Dendritic cell treated with granulocyte-macrophage colony-stimulating factor and Interleukin-4, amounts not matched to agents 40 ng/mL and 50 ng/mL, for 4 days (primary cell): ENCODE results near the gene RWDD1.
A peak's percentile ranks its signal among the peaks of the same experiment; 100 is the strongest.
"Not testable (repeated sequence)": the region's sequence is repeated elsewhere in the genome, so short reads cannot be mapped to it uniquely, and the experiment has no call there.

Source experiments
- H3K27ac Mint-ChIP-seq: one replicate; pipeline ENCODE4 v1.8.0; 2022; ENCODE audit warnings: mild to moderate bottlenecking, mixed read lengths
- H3K27me3 Mint-ChIP-seq: one replicate; pipeline ENCODE4 v1.8.0; 2022; ENCODE audit warnings: mild to moderate bottlenecking, mixed read lengths
- H3K36me3 Mint-ChIP-seq: one replicate; pipeline ENCODE4 v1.8.0; 2022; ENCODE audit warnings: low read depth, mixed read lengths
- H3K4me1 Mint-ChIP-seq: one replicate; pipeline ENCODE4 v1.8.0; 2022; ENCODE audit warnings: low read depth, mixed read lengths
- H3K4me3 Mint-ChIP-seq: one replicate; pipeline ENCODE4 v1.8.0; 2022; ENCODE audit warnings: mild to moderate bottlenecking, moderate library complexity, mixed read lengths
- H3K9me3 Mint-ChIP-seq: one replicate; pipeline ENCODE4 v1.8.0; 2022; ENCODE audit warnings: mixed read lengths
- intact Hi-C: fragments of 100-400 bp; cut with micrococcal nuclease; formaldehyde crosslinking; loops from one replicate; pipeline ENCODE4 v1.15.0; 2022

RWDD1 gene

GRCh38 chr6:116603916-116604315 is 32.6 kb downstream of the RWDD1 start:
- H3K36me3 Mint-ChIP-seq, H3K27me3 Mint-ChIP-seq, intact Hi-C loops, H3K27ac Mint-ChIP-seq, H3K9me3 Mint-ChIP-seq, H3K4me1 Mint-ChIP-seq, H3K4me3 Mint-ChIP-seq: not testable (repeated sequence)

GRCh38 chr6:116604868-116605267 is 33.6 kb downstream of the RWDD1 start:
- H3K4me1 Mint-ChIP-seq, H3K27ac Mint-ChIP-seq, H3K36me3 Mint-ChIP-seq, H3K27me3 Mint-ChIP-seq, H3K9me3 Mint-ChIP-seq, H3K4me3 Mint-ChIP-seq, intact Hi-C loops: not testable (repeated sequence)

DNA sequence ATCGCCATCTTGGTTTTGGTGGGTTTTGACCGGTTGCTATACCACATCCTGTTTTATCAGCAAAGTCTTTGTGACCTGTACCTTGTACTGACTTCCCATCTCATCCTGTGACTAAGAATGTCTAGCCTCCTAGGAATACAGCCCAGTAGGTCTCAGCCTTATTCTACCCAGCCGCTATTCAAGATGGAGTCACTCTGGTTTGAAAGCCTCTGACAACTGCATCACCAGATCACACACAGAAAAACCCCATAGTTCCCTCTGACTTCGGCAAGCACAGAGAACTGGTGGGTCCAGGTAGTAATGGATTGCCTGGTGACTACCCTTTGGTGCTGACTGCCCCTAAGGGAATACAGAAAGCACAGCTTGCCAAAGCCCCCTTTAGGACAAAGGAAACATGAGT is 34.6 kb downstream of the RWDD1 start:
- peaks cover 3% of the 10 kb centered on the region for H3K27me3 Mint-ChIP-seq
- no peaks in the 10 kb centered on the region for H3K4me1 Mint-ChIP-seq
- H3K4me3 Mint-ChIP-seq: no peak overlapping the region
- no peak overlapping the region for H3K27ac Mint-ChIP-seq
- H3K36me3 Mint-ChIP-seq: peaks cover 7% of the 10 kb centered on the region
- intact Hi-C loops: no loop called here
- no peaks in the 10 kb centered on the region for H3K9me3 Mint-ChIP-seq

DNA sequence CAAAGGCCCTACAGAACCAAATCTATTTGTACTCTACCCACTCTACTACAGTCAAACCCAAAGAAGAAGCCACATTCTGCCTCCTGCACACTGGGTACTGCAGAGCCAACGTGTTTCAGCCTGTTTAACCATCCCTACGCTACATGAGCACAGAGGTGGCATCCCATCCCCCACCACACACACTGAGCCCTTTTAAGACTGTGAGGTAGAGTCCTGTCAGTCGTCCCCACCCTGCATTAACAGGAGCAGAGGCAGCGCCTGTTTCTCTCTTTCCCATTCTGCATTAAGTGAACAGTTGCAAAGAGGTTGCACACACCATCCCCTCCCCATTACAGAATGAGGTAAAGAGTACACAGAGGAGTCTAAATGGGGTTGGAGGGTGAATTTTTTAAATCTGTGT is 39.8 kb downstream of the RWDD1 start:
- H3K27me3 Mint-ChIP-seq: peaks cover 15% of the 10 kb centered on the region
- H3K9me3 Mint-ChIP-seq: no peaks in the 10 kb centered on the region
- H3K27ac Mint-ChIP-seq: no peak overlapping the region
- peaks cover 4% of the 10 kb centered on the region for H3K4me1 Mint-ChIP-seq
- intact Hi-C loops: no loop called here
- H3K36me3 Mint-ChIP-seq: no peaks in the 10 kb centered on the region
- no peak overlapping the region for H3K4me3 Mint-ChIP-seq

DNA sequence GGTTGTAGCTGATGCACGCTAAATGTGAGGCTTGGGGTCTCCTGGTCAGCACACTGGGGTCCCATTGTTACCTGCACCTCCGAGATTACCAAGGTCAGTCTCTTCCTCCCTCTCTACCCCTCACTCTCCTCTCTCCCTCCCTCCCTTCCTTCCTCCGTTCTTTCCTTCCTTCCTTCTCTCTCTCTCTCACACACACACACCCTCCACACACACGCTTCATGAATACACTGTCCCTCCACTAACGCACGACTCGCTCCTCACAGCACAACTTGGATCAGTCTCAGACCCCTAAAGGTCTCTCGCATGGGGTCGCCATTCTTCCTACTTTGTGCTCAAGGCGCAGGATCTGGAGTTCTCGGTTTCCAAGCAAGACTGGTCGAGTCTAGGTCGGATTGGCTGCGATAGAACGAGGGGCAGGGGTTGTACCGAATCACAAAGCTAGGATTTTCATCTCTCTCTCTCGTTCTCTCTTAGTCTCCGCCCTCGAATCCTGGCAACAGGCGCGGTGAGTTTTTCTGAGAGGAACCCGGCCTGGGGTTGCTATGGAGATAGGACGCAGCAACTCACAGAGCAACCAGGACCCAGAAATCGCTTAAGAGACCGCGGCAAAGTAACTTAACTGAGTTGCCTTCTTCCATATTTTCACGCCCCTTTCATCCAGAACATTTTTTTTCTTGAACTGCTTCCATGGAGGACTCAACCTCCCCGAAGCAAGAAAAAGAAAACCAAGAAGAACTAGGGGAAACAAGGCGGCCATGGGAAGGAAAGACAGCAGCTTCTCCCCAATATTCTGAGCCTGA is 44.8 kb downstream of the RWDD1 start, which contains the start of gene RSPH4A:
RSPH4A (plus strand) TSS at position 543 of the 800 bp plus-strand sequence; CDS start at position 688, 145 bp downstream.
- Mint-ChIP-seq H3K9me3 (no peaks in the 10 kb centered on the region), H3K4me1 (peaks cover 12% of the 10 kb centered on the region), H3K27ac (peak within 1 kb of the TSS; percentile 4), H3K27me3 (peaks cover 26% of the 10 kb centered on the region), H3K36me3 (no peaks in the 10 kb centered on the region), H3K4me3 (peak within 1 kb of the TSS; percentile 80)
- intact Hi-C loops: no loop called here

DNA sequence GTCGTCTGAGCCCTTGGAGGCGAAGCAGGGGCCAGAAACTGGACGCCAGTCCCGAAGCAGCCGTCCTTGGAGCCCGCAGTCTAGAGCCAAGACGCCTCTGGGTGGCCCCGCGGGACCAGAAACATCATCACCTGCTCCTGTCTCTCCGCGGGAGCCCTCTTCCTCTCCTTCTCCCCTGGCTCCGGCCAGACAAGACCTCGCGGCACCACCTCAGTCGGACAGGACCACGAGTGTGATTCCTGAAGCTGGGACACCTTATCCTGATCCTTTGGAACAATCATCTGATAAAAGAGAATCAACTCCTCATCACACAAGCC is 45.4 kb downstream of the RWDD1 start:
- H3K36me3 Mint-ChIP-seq: no peaks in the 10 kb centered on the region
- H3K4me1 Mint-ChIP-seq: peaks cover 12% of the 10 kb centered on the region
- H3K27ac Mint-ChIP-seq: no peak overlapping the region
- intact Hi-C loops: no loop called here
- peak overlapping the region; percentile 80 for H3K4me3 Mint-ChIP-seq
- H3K27me3 Mint-ChIP-seq: peaks cover 26% of the 10 kb centered on the region
- H3K9me3 Mint-ChIP-seq: no peaks in the 10 kb centered on the region

DNA sequence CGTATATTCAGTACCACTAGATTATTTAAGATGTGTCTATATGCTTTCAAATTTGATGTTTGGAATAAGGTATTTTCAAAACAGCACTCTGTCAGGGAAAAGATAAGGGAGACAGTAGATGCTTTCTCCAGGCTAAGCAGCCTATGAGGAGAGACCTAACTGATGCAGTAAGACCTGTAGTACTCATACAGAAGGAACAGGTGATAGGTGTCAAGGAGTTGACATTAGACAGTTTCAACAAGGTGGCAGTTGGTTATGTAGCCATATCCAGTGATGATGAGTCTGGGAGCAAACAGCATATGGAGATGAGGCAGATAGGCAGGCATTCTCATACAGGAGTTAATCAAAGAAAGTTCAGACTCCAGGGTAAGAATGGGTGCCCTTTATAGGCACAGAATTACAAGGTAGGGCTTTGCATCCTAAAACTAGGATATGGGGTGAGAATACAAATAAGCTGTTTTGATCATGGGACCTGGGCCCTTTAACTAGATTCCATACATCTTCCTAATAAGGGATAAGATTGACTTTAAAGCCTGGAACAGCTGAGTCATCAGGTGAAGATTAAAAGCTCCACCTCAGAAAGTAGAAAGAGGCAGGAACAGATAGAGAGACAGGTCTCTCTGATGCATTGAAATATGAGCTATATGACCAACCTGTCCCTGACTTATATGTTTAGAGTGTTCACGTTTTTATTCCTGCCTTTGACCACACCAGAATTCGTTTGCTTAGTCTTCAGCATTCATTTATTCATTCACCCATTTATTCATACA is 52.9 kb downstream of the RWDD1 start:
- Mint-ChIP-seq H3K27ac (no peak overlapping the region), H3K9me3 (peaks cover 8% of the 10 kb centered on the region), H3K27me3 (no peaks in the 10 kb centered on the region), H3K36me3 (no peaks in the 10 kb centered on the region), H3K4me1 (peaks cover 7% of the 10 kb centered on the region), H3K4me3 (no peak overlapping the region)
- intact Hi-C loops: no loop called here

DNA sequence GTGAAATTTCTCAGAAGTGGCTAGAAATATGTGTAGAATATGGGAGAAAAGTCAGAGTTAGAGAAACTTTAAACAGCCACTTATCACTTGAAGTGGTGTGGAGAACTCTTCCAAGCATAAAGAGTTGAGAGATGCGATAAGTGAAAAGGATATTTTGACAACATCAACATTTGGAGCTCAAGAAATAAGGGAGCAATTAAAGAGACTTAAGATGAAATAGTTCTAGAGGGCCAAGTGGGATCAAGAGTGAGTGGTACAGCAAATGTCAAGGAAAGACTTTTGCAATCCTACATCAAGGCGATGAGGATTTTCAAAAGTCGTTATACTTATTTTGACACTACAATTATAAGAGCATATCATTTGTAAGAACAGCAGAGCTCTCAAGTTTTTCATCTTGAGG is 54.6 kb downstream of the RWDD1 start:
- Mint-ChIP-seq H3K36me3 (no peaks in the 10 kb centered on the region), H3K27ac (no peak overlapping the region), H3K4me1 (peaks cover 19% of the 10 kb centered on the region), H3K9me3 (peaks cover 8% of the 10 kb centered on the region), H3K27me3 (no peaks in the 10 kb centered on the region), H3K4me3 (no peak overlapping the region)
- intact Hi-C loops: no loop called here

DNA sequence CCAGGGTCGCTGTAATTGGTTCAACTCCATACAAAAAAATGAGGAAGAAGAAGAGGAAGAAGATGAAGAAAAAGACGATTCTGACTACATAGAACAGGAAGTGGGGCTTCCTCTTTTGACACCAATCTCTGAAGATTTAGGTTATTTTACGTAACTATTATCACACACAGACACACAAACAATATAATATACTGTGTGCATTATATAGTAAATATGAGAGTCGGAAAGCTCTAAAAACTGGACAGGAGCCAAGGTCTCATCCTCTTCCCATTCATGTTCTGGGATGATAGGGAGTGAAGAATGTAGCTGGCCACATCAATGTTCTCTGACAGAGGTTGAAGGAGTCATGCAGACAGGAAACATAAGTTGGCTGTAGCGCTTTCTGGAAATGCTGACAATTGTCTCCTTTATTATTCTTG is 58.3 kb downstream of the RWDD1 start:
- Mint-ChIP-seq H3K4me3 (no peak overlapping the region), H3K27me3 (no peaks in the 10 kb centered on the region), H3K27ac (no peak overlapping the region), H3K4me1 (peaks cover 19% of the 10 kb centered on the region), H3K36me3 (peaks cover 17% of the 10 kb centered on the region), H3K9me3 (peaks cover 8% of the 10 kb centered on the region)
- intact Hi-C loops: no loop called here

DNA sequence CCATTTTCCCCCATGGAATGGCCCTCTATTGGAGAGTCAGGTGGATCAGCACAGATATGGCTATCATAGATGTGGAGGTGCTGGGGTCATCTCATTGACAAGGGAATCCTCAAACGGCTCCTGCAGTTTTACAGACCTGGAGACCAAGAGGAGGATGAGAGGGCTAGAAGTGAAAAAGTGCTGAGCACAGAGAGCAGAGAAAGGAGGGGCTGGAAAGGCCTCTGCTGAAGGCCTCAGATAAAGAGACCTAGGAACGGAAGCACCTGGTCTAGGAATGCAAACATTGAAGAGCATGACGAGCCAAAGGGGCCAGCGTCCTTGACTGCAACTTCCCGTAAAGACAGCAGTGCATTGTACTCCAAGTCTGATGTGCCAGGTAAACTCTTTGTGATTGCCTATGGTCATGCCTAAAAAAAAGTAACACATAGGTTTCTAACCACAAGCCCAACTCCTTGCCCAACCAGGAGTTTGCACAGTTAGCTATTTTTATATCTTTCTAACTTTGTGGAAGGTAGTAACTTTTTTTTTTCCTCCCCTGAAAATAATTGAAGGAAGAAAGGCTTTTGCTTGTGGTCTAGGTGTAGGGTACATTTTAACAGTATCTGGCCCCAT is 60.2 kb downstream of the RWDD1 start:
- no peak overlapping the region for H3K27ac Mint-ChIP-seq
- H3K4me1 Mint-ChIP-seq: peaks cover 19% of the 10 kb centered on the region
- H3K27me3 Mint-ChIP-seq: no peaks in the 10 kb centered on the region
- H3K4me3 Mint-ChIP-seq: no peak overlapping the region
- intact Hi-C loops: no loop called here
- H3K9me3 Mint-ChIP-seq: peaks cover 8% of the 10 kb centered on the region
- peaks cover 23% of the 10 kb centered on the region for H3K36me3 Mint-ChIP-seq

- H3K36me3 Mint-ChIP-seq: peaks cover 37% of the 10 kb centered on the region
- peaks cover 13% of the 10 kb centered on the region for H3K4me1 Mint-ChIP-seq
- no peak overlapping the region for H3K27ac Mint-ChIP-seq
- intact Hi-C loops: no loop called here
- no peaks in the 10 kb centered on the region for H3K9me3 Mint-ChIP-seq
- no peaks in the 10 kb centered on the region for H3K27me3 Mint-ChIP-seq
- H3K4me3 Mint-ChIP-seq: no peak overlapping the region
Measured at GRCh38 chr6:116633685-116634084, 62.4 kb downstream of the RWDD1 start.
